Measurements from ENCODE around the gene ARNT2.

DNA sequence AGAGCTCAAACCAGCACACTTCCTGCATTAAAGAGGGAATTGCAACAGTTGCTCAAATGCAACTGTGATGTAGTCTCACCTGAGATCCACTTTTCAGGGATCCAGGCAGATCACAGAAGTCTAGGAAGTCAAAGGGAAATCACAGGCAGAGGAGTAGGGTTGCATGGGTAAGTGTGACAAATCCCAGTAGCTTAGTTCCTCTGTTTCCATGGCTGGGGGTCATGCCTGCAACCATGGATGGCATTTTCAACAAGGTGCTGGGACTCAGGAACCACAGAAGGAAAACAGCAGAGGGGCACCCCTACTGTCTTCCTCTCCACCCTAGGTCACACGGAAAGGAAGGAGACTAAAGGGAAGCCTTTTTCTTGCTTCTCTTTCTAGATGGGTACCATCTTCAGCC lies 36.5 kb upstream of the ARNT2 start:
- TF ChIP-seq FOXP1 (CRISPR knock-in tag; IDR thresholded peaks at IDR 0.05; ENCODE audit: borderline replicate concordance) (no peak), ETV6 (CRISPR knock-in tag; IDR thresholded peaks at IDR 0.05) (no peak)
- TF ChIP-seq, protein P1, sequence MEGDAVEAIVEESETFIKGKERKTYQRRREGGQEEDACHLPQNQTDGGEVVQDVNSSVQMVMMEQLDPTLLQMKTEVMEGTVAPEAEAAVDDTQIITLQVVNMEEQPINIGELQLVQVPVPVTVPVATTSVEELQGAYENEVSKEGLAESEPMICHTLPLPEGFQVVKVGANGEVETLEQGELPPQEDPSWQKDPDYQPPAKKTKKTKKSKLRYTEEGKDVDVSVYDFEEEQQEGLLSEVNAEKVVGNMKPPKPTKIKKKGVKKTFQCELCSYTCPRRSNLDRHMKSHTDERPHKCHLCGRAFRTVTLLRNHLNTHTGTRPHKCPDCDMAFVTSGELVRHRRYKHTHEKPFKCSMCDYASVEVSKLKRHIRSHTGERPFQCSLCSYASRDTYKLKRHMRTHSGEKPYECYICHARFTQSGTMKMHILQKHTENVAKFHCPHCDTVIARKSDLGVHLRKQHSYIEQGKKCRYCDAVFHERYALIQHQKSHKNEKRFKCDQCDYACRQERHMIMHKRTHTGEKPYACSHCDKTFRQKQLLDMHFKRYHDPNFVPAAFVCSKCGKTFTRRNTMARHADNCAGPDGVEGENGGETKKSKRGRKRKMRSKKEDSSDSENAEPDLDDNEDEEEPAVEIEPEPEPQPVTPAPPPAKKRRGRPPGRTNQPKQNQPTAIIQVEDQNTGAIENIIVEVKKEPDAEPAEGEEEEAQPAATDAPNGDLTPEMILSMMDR (IDR thresholded peaks at IDR 0.05), result no peak
- TF ChIP-seq, protein P2, sequence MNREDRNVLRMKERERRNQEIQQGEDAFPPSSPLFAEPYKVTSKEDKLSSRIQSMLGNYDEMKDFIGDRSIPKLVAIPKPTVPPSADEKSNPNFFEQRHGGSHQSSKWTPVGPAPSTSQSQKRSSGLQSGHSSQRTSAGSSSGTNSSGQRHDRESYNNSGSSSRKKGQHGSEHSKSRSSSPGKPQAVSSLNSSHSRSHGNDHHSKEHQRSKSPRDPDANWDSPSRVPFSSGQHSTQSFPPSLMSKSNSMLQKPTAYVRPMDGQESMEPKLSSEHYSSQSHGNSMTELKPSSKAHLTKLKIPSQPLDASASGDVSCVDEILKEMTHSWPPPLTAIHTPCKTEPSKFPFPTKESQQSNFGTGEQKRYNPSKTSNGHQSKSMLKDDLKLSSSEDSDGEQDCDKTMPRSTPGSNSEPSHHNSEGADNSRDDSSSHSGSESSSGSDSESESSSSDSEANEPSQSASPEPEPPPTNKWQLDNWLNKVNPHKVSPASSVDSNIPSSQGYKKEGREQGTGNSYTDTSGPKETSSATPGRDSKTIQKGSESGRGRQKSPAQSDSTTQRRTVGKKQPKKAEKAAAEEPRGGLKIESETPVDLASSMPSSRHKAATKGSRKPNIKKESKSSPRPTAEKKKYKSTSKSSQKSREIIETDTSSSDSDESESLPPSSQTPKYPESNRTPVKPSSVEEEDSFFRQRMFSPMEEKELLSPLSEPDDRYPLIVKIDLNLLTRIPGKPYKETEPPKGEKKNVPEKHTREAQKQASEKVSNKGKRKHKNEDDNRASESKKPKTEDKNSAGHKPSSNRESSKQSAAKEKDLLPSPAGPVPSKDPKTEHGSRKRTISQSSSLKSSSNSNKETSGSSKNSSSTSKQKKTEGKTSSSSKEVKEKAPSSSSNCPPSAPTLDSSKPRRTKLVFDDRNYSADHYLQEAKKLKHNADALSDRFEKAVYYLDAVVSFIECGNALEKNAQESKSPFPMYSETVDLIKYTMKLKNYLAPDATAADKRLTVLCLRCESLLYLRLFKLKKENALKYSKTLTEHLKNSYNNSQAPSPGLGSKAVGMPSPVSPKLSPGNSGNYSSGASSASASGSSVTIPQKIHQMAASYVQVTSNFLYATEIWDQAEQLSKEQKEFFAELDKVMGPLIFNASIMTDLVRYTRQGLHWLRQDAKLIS (CRISPR knock-in tag; IDR thresholded peaks at IDR 0.05; ENCODE audit: borderline replicate concordance), result no peak
- TF ChIP-seq, protein P3, sequence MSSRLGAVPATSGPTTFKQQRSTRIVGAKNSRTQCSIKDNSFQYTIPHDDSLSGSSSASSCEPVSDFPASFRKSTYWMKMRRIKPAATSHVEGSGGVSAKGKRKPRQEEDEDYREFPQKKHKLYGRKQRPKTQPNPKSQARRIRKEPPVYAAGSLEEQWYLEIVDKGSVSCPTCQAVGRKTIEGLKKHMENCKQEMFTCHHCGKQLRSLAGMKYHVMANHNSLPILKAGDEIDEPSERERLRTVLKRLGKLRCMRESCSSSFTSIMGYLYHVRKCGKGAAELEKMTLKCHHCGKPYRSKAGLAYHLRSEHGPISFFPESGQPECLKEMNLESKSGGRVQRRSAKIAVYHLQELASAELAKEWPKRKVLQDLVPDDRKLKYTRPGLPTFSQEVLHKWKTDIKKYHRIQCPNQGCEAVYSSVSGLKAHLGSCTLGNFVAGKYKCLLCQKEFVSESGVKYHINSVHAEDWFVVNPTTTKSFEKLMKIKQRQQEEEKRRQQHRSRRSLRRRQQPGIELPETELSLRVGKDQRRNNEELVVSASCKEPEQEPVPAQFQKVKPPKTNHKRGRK (CRISPR knock-in tag; IDR thresholded peaks at IDR 0.05; ENCODE audit: borderline replicate concordance), result no peak
